MM.1S (cell line): Measurements from ENCODE around the gene DIS3L2.

Source experiments
- CTCF ChIP-seq: fragments of 300-600 bp; sonication (generic); IDR thresholded peaks from 2 replicates; pipeline ENCODE4 v1.5.1; 2016; ENCODE audit warnings: antibody characterized with exemption, low read length, mixed read lengths
- EZH2 ChIP-seq: fragments of 300-600 bp; sonication (generic); optimal IDR thresholded peaks from 2 replicates; pipeline ENCODE3; 2017; ENCODE audit warnings: low read depth, mild to moderate bottlenecking, antibody characterized with exemption, low read length, mixed read lengths

GRCh38 chr2:231935207-231935524 lies 26.3 kb upstream of the DIS3L2 start:
- TF ChIP-seq CTCF, result no peak
- TF ChIP-seq EZH2, result no peak
